ENCODE measurements around the gene ETV7.

Gene ETV7

DNA sequence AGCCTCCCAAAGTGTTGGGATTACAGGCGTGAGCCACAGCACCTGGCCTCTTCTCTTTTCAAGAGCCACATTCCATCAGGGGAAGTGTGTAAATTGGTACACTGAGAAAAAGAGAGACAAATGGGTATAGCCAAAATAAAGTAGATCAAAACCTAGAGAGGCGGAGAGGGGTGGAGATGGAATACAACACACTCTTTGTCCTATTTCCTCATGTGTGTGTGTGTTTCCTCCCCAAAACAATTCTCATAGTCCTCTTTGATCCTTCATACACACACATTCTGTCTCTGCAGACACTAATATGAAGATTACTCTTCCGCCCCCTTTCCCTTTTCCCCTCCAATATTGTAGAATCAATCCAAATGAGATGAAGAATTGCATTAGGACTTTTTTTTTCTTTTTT, 39.2 kb upstream of the ETV7 start:
- ATAC-seq: no peak
- TF ChIP-seq GLIS3 (CRISPR knock-in tag; IDR thresholded peaks at IDR 0.05) (no peak), ZNF70 (CRISPR knock-in tag; IDR thresholded peaks at IDR 0.05) (no peak), ZC3H10 (CRISPR knock-in tag; IDR thresholded peaks at IDR 0.05) (no peak), TSHZ2 (CRISPR knock-in tag; IDR thresholded peaks at IDR 0.05) (no peak), ZNF565 (CRISPR knock-in tag; conservative IDR thresholded peaks at IDR 0.05; ENCODE audit: low read depth) (no peak), OSR1 (CRISPR knock-in tag; IDR thresholded peaks at IDR 0.05) (no peak), TOX (CRISPR knock-in tag; IDR thresholded peaks at IDR 0.05; ENCODE audit: borderline replicate concordance) (no peak), ESRRG (CRISPR knock-in tag; IDR thresholded peaks at IDR 0.05) (no peak), ZFP30 (CRISPR knock-in tag; IDR thresholded peaks at IDR 0.05) (no peak), BACH2 (CRISPR knock-in tag; IDR thresholded peaks at IDR 0.05; ENCODE audit: borderline replicate concordance) (no peak)
- TF ChIP-seq, protein P1, sequence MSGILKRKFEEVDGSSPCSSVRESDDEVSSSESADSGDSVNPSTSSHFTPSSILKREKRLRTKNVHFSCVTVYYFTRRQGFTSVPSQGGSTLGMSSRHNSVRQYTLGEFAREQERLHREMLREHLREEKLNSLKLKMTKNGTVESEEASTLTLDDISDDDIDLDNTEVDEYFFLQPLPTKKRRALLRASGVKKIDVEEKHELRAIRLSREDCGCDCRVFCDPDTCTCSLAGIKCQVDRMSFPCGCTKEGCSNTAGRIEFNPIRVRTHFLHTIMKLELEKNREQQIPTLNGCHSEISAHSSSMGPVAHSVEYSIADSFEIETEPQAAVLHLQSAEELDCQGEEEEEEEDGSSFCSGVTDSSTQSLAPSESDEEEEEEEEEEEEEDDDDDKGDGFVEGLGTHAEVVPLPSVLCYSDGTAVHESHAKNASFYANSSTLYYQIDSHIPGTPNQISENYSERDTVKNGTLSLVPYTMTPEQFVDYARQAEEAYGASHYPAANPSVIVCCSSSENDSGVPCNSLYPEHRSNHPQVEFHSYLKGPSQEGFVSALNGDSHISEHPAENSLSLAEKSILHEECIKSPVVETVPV (CRISPR knock-in tag; IDR thresholded peaks at IDR 0.05): no peak

GRCh38 chr6:36423101-36423824, 35.8 kb upstream of the ETV7 start:
- peak; percentile 98 for ATAC-seq

More at GRCh38 chr6:36423101-36423824, 35.8 kb upstream of the ETV7 start:
- TF ChIP-seq ZNF8 (CRISPR knock-in tag; IDR thresholded peaks at IDR 0.05) (0 out of 2 replicates have a peak, but pooled peaks have one; percentile 10), ZC3H10 (CRISPR knock-in tag; IDR thresholded peaks at IDR 0.05) (no peak), PPARA (CRISPR knock-in tag; IDR thresholded peaks at IDR 0.05; ENCODE audit: borderline replicate concordance) (no peak), ARNTL (CRISPR knock-in tag; IDR thresholded peaks at IDR 0.05; ENCODE audit: borderline replicate concordance, low read depth) (0 out of 2 replicates have a peak, but pooled peaks have one; percentile 65), TCF4 (CRISPR knock-in tag; IDR thresholded peaks at IDR 0.05; ENCODE audit: borderline replicate concordance) (no peak), RARB (CRISPR knock-in tag; IDR thresholded peaks at IDR 0.05) (no peak), ZFP3 (CRISPR knock-in tag; IDR thresholded peaks at IDR 0.05) (no peak; the same call in 1 of the 2 replicates), CSDC2 (CRISPR knock-in tag; IDR thresholded peaks at IDR 0.05) (peak; percentile 35; the same call in 1 of the 2 replicates), ZFP30 (CRISPR knock-in tag; IDR thresholded peaks at IDR 0.05) (no peak), ZNF70 (CRISPR knock-in tag; IDR thresholded peaks at IDR 0.05) (0 out of 2 replicates have a peak, but pooled peaks have one; percentile 18), BACH2 (CRISPR knock-in tag; IDR thresholded peaks at IDR 0.05; ENCODE audit: borderline replicate concordance) (no peak), TOX (CRISPR knock-in tag; IDR thresholded peaks at IDR 0.05; ENCODE audit: borderline replicate concordance) (no peak), ISL1 (CRISPR knock-in tag; IDR thresholded peaks at IDR 0.05) (peak; percentile 24; the same call in 1 of the 2 replicates), TSHZ2 (CRISPR knock-in tag; IDR thresholded peaks at IDR 0.05) (peak; percentile 71; the same call in 1 of the 2 replicates), ZNF565 (CRISPR knock-in tag; conservative IDR thresholded peaks at IDR 0.05; ENCODE audit: low read depth) (no peak), ESRRG (CRISPR knock-in tag; IDR thresholded peaks at IDR 0.05) (no peak), POU6F1 (CRISPR knock-in tag; IDR thresholded peaks at IDR 0.05; ENCODE audit: borderline replicate concordance, low read depth) (no peak), SNAI2 (CRISPR knock-in tag; IDR thresholded peaks at IDR 0.05) (peak; percentile 61; the same call in 1 of the 2 replicates), GLIS3 (CRISPR knock-in tag; IDR thresholded peaks at IDR 0.05) (no peak), OSR1 (CRISPR knock-in tag; IDR thresholded peaks at IDR 0.05) (no peak)
- TF ChIP-seq, protein P2, sequence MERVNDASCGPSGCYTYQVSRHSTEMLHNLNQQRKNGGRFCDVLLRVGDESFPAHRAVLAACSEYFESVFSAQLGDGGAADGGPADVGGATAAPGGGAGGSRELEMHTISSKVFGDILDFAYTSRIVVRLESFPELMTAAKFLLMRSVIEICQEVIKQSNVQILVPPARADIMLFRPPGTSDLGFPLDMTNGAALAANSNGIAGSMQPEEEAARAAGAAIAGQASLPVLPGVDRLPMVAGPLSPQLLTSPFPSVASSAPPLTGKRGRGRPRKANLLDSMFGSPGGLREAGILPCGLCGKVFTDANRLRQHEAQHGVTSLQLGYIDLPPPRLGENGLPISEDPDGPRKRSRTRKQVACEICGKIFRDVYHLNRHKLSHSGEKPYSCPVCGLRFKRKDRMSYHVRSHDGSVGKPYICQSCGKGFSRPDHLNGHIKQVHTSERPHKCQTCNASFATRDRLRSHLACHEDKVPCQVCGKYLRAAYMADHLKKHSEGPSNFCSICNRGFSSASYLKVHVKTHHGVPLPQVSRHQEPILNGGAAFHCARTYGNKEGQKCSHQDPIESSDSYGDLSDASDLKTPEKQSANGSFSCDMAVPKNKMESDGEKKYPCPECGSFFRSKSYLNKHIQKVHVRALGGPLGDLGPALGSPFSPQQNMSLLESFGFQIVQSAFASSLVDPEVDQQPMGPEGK (CRISPR knock-in tag; IDR thresholded peaks at IDR 0.05; ENCODE audit: borderline replicate concordance): no peak
- TF ChIP-seq, protein P1 (CRISPR knock-in tag; IDR thresholded peaks at IDR 0.05): no peak
- TF ChIP-seq, protein P3, sequence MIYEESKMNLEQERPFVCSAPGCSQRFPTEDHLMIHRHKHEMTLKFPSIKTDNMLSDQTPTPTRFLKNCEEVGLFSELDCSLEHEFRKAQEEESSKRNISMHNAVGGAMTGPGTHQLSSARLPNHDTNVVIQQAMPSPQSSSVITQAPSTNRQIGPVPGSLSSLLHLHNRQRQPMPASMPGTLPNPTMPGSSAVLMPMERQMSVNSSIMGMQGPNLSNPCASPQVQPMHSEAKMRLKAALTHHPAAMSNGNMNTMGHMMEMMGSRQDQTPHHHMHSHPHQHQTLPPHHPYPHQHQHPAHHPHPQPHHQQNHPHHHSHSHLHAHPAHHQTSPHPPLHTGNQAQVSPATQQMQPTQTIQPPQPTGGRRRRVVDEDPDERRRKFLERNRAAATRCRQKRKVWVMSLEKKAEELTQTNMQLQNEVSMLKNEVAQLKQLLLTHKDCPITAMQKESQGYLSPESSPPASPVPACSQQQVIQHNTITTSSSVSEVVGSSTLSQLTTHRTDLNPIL (CRISPR knock-in tag; IDR thresholded peaks at IDR 0.05; ENCODE audit: low read depth): no peak
